Psoas muscle (tissue), 8 donors: ENCODE data around the gene RAD21L1. TPM values are rescaled to one million over a fixed set of nuclear protein-coding genes. Genes with fewer than 3 reads are reported as not detected.
"Not testable (repeated sequence)": the region's sequence is repeated elsewhere in the genome, so short reads cannot be mapped to it uniquely, and the experiment has no call there.

ENCODE experiments used
- ATAC-seq, 4 donors: fragments of 200-7000 bp; cut with Tn5 transposase; one replicate each; pipeline ENCODE4 v1.9.1; 2020; ENCODE audit warnings: moderate library complexity in 3 of 4, mild to moderate bottlenecking in 2 of 4
- DNase-seq, 2 donors: peaks; one replicate each; pipeline ENCODE4 v3.0.0-alpha.2; 2020
- H3K27ac ChIP-seq: fragments of 200-600 bp; one replicate; pipeline ENCODE4 v1.8.0; 2022
- H3K27me3 ChIP-seq, 3 donors: fragments of 200-600 bp in 1 of 3; one replicate each; pipeline versions ENCODE4 v1.6.1 to v1.8.0; 2013 to 2022; ENCODE audit warnings: low read length in 2 of 3, mild to moderate bottlenecking in 2 of 3, moderate library complexity in 1 of 3; ENCODE audit not compliant: insufficient read depth in 3 of 3
- H3K36me3 ChIP-seq, 2 donors: fragments of 200-600 bp in 1 of 2; one replicate each; pipeline versions ENCODE4 v1.6.1 to v1.8.0; 2013 to 2022; ENCODE audit warnings: low read depth in 1 of 2, mild to moderate bottlenecking in 1 of 2, moderate library complexity in 1 of 2; ENCODE audit not compliant: insufficient read depth in 1 of 2
- H3K4me1 ChIP-seq: fragments of 200-600 bp; one replicate; pipeline ENCODE4 v1.8.0; 2022
- H3K4me3 ChIP-seq: fragments of 200-600 bp; one replicate; pipeline ENCODE4 v1.8.0; 2022; ENCODE audit warnings: mild to moderate bottlenecking
- H3K9me3 ChIP-seq: fragments of 200-600 bp; one replicate; pipeline ENCODE4 v1.8.0; 2022
- CTCF ChIP-seq: fragments of 200-600 bp; IDR thresholded peaks from one replicate; pipeline ENCODE4 v1.8.0; 2022; ENCODE audit warnings: antibody characterized with exemption
- WGBS, 3 donors: extraction: QIAGEN DNeasy Blood & Tissue Kit; methylation state at CpG; one replicate each; pipeline versions ENCODE4 v1.1.6 to v1.1.7; 2013; 5-methylcytosine and 5-hydroxymethylcytosine counted together
- intact Hi-C, 2 donors: fragments of 100-400 bp; cut with DNase I; formaldehyde crosslinking; loops; one replicate each; pipeline versions ENCODE4 v1.11.0 to v1.14.2; 2022
- polyA plus RNA-seq, 3 donors: library from polyadenylated mRNA; stranded (reverse); fragments of 200-250 nt; gene quantifications; one replicate each; pipeline ENCODE4 v1.2.3, GENCODE V29; 2013
- total RNA-seq, 4 donors: library from RNA; stranded (reverse); fragmentation: NEBNext Ultra II Directional in 2 of 4; extraction: Animal tissue kit (Norgen Biotek cat#: 25700) in 2 of 4; gene quantifications; one replicate each; pipeline versions ENCODE4 v1.2.1 to v1.2.4, GENCODE V29; 2021 to 2023
- donor health status: healthy with polysubstance abuse.
- donor health status: DM: no; HTN: no; CAD: no; lungs with moderate emphysema.
- donor health status: Bipolar disorder and iron deficiency.
- donor health status: healthy.
- donor health status: DM: yes; HTN: yes; CAD: no.
- donor health status: DM: no; HTN: no; CAD: no.
- donor health status: DM: no; HTN: no; CAD: no.
- donor health status: DM: yes; HTN: yes; CAD: no.

Gene RAD21L1
- total and polyA plus RNA-seq, 7 donors = not detected

GRCh38 chr20:1212607-1213396 lies 13.0 kb upstream of the RAD21L1 start:
- Histone ChIP-seq H3K4me3 (no peak overlapping the region), H3K9me3 (no peaks in the 10 kb centered on the region), H3K27me3 (peaks cover 0 to 5% (median 0%) of the 10 kb centered on the region in 3 donors), H3K36me3 (no peaks in the 10 kb centered on the region), H3K27ac (no peak overlapping the region), H3K4me1 (no peaks in the 10 kb centered on the region)
- intact Hi-C loops = loop anchor here (2.0 to 10.0 kb wide), 4 partner anchors 91 to 394 kb away; no protein-coding TSS in a partner anchor
- DNase-seq (peak; percentile 61 to 73), ATAC-seq (peak; percentile 80 to 94 (median 91))
- WGBS, 3 donors = 13 to 14% (median 13%) methylated on average over 21 of the region's 21 CpGs
- peak; percentile 80 for TF ChIP-seq CTCF

GRCh38 chr20:1214838-1215261 lies 11.0 kb upstream of the RAD21L1 start:
- no peaks in the 10 kb centered on the region for H3K9me3 ChIP-seq
- DNase-seq (no peak), ATAC-seq (no peak)
- no peak overlapping the region for H3K27ac ChIP-seq
- H3K27me3 ChIP-seq = peaks cover 0 to 5% (median 0%) of the 10 kb centered on the region in 3 donors
- no peaks in the 10 kb centered on the region for H3K4me1 ChIP-seq
- 72 to 79% (median 75%) methylated on average over 4 of the region's 4 CpGs for WGBS, 3 donors
- no peaks in the 10 kb centered on the region for H3K36me3 ChIP-seq
- no peak overlapping the region for H3K4me3 ChIP-seq
- no peak for TF ChIP-seq CTCF
- intact Hi-C loops = loop anchor here (5.0 to 10.0 kb wide), 3 partner anchors 93 to 260 kb away; no protein-coding TSS in a partner anchor

- Histone ChIP-seq H3K36me3 (no peaks in the 10 kb centered on the region), H3K4me1 (no peaks in the 10 kb centered on the region), H3K27ac (no peak overlapping the region), H3K27me3 (peaks cover 0 to 5% (median 0%) of the 10 kb centered on the region in 3 donors), H3K9me3 (no peaks in the 10 kb centered on the region), H3K4me3 (no peak overlapping the region)
- 77 to 79% (median 78%) methylated on average over 11 of the region's 11 CpGs for WGBS, 3 donors
- intact Hi-C loops = loop anchor here in 1 of 2 donors (10.0 kb wide), 1 partner anchor 261 kb away; no protein-coding TSS in a partner anchor
- no peak for TF ChIP-seq CTCF
- no peak for ATAC-seq
- DNase-seq = no peak
These were observed 10.3 kb upstream of the RAD21L1 start for GRCh38 chr20:1215386-1216170.

GRCh38 chr20:1216527-1217427 lies 9.1 kb upstream of the RAD21L1 start:
- H3K27me3 ChIP-seq, H3K4me3 ChIP-seq, ATAC-seq, H3K9me3 ChIP-seq, DNase-seq, H3K27ac ChIP-seq, H3K36me3 ChIP-seq, H3K4me1 ChIP-seq: not testable (repeated sequence)
- WGBS, 3 donors = 79 to 84% (median 83%) methylated on average over 19 of the region's 19 CpGs
- intact Hi-C loops = loop anchor here in 1 of 2 donors (10.0 kb wide), 1 partner anchor 262 kb away; no protein-coding TSS in a partner anchor

GRCh38 chr20:1222750-1223149 lies 3.1 kb upstream of the RAD21L1 start:
- H3K4me3 ChIP-seq, ATAC-seq, intact Hi-C loops, H3K4me1 ChIP-seq, H3K36me3 ChIP-seq, H3K27ac ChIP-seq, H3K9me3 ChIP-seq, DNase-seq: not testable (repeated sequence)
- peaks cover 0 to 16% (median 0%) of the 10 kb centered on the region in 3 donors for H3K27me3 ChIP-seq
- 75 to 78% (median 76%) methylated on average over 3 to 4 of the region's 4 CpGs for WGBS, 3 donors
